H1 (cell line): ENCODE data around the gene EYA4. TPM values are rescaled to one million over a fixed set of nuclear protein-coding genes. Genes with fewer than 3 reads are reported as not detected.

Source experiments
- CBX5 ChIP-seq: fragments of 300-800, 300-1000 bp; sonication (generic); IDR thresholded peaks from 2 replicates; pipeline ENCODE4 v1.7.1; 2016; ENCODE audit warnings: antibody characterized with exemption, low read length, low read depth
- EP300 ChIP-seq, 2 experiments: IDR thresholded peaks; 1 replicate in 1 of 2; 2 replicates in 1 of 2; pipeline ENCODE4 v1.6.1; 2011 to 2012; ENCODE audit warnings: low read depth in 2 of 2, low read length in 2 of 2, mild to moderate bottlenecking in 2 of 2, borderline replicate concordance in 1 of 2, inconsistent platforms in 1 of 2, moderate library complexity in 1 of 2
- EZH2 ChIP-seq: fragments of 200-600 bp; sonication (generic); IDR thresholded peaks from 2 replicates; pipeline ENCODE4 v1.7.1; 2012; ENCODE audit warnings: low read depth, mild to moderate bottlenecking, moderate library complexity, low read length, inconsistent platforms; ENCODE audit not compliant: severe bottlenecking
- PHF8 ChIP-seq: fragments of 200-600 bp; sonication (generic); conservative IDR thresholded peaks from 2 replicates; pipeline ENCODE4 v1.7.1; 2012; ENCODE audit warnings: low read depth, mild to moderate bottlenecking, inconsistent platforms, low read length, moderate library complexity
- POLR2AphosphoS5 ChIP-seq: IDR thresholded peaks from 2 replicates; pipeline ENCODE4 v1.6.1; 2011; ENCODE audit warnings: low read depth, low read length
- RBBP5 ChIP-seq: IDR thresholded peaks from 2 replicates; pipeline ENCODE4 v1.7.1; 2012; ENCODE audit warnings: low read depth, mild to moderate bottlenecking, inconsistent platforms, low read length, moderate library complexity, borderline replicate concordance
- polyA plus RNA-seq, 7 experiments: library from polyadenylated mRNA; depleted of rRNA in 3 of 7; stranded (reverse) in 5 of 7; unstranded in 2 of 7; fragments of >200 nt in 5 of 7; fragments of 200-250 nt in 2 of 7; gene quantifications; 1 replicate in 5 of 7; 2 replicates in 1 of 7; 4 replicates in 1 of 7; pipeline versions ENCODE4 v1.2.1 to v1.2.3, GENCODE V29; 2011 to 2013; ENCODE audit warnings: missing spikeins in 2 of 7, mixed read lengths in 2 of 7
- total RNA-seq: library from RNA; stranded (reverse); fragmentation: NEBNext Ultra II Directional; extraction: Animal tissue kit (Norgen Biotek cat#: 25700); gene quantifications from 2 replicates; pipeline ENCODE4 v1.2.1, GENCODE V29; 2021
- TF ChIP-seq, protein P1 (sequence below): fragments of 300-600 bp; sonication (generic); IDR thresholded peaks from 2 replicates; pipeline ENCODE4 v1.7.1; 2012; ENCODE audit warnings: low read length, moderate library complexity, mild to moderate bottlenecking, inconsistent platforms; ENCODE audit not compliant: insufficient replicate concordance
- TF ChIP-seq, protein P2 (sequence below): IDR thresholded peaks from 2 replicates; pipeline ENCODE4 v1.6.1; 2012; ENCODE audit warnings: inconsistent platforms
- TF ChIP-seq, protein P3 (sequence below): IDR thresholded peaks from 2 replicates; pipeline ENCODE4 v1.6.1; 2012; ENCODE audit warnings: inconsistent platforms

The EYA4 gene
- total and polyA plus RNA-seq, 2 of the 8 experiments (the other 6 are each of a cell fraction or from before 2014, with no cell fraction given) = 0.06 to 0.17 TPM

DNA sequence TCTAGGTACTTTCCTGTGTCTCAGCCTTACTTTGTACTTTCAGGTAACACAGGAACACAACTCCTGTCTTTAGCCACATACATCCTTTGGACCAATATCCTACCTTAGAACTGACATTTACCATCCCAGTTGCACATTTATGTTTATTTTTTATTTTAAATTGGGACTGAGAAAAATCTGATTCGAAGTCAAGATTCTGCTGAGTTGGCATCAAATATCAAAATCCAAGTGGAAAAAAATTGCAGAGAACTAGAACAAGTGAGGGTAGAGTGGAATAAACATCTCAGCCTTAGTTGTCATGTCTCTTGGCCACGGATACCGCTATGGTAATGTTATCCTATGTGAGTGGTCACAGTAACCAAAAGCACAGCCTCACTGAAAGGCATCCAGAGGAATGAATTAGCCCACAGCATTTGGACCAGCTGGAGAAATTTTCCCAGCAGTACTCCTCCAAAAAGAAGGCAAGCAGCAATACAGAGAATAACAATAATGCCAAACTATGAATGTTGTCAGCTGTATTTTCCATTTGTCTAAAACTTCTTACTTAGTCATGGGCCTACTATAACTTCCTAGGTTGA, 17.6 kb upstream of the EYA4 start (continued):
- TF ChIP-seq, protein P1, sequence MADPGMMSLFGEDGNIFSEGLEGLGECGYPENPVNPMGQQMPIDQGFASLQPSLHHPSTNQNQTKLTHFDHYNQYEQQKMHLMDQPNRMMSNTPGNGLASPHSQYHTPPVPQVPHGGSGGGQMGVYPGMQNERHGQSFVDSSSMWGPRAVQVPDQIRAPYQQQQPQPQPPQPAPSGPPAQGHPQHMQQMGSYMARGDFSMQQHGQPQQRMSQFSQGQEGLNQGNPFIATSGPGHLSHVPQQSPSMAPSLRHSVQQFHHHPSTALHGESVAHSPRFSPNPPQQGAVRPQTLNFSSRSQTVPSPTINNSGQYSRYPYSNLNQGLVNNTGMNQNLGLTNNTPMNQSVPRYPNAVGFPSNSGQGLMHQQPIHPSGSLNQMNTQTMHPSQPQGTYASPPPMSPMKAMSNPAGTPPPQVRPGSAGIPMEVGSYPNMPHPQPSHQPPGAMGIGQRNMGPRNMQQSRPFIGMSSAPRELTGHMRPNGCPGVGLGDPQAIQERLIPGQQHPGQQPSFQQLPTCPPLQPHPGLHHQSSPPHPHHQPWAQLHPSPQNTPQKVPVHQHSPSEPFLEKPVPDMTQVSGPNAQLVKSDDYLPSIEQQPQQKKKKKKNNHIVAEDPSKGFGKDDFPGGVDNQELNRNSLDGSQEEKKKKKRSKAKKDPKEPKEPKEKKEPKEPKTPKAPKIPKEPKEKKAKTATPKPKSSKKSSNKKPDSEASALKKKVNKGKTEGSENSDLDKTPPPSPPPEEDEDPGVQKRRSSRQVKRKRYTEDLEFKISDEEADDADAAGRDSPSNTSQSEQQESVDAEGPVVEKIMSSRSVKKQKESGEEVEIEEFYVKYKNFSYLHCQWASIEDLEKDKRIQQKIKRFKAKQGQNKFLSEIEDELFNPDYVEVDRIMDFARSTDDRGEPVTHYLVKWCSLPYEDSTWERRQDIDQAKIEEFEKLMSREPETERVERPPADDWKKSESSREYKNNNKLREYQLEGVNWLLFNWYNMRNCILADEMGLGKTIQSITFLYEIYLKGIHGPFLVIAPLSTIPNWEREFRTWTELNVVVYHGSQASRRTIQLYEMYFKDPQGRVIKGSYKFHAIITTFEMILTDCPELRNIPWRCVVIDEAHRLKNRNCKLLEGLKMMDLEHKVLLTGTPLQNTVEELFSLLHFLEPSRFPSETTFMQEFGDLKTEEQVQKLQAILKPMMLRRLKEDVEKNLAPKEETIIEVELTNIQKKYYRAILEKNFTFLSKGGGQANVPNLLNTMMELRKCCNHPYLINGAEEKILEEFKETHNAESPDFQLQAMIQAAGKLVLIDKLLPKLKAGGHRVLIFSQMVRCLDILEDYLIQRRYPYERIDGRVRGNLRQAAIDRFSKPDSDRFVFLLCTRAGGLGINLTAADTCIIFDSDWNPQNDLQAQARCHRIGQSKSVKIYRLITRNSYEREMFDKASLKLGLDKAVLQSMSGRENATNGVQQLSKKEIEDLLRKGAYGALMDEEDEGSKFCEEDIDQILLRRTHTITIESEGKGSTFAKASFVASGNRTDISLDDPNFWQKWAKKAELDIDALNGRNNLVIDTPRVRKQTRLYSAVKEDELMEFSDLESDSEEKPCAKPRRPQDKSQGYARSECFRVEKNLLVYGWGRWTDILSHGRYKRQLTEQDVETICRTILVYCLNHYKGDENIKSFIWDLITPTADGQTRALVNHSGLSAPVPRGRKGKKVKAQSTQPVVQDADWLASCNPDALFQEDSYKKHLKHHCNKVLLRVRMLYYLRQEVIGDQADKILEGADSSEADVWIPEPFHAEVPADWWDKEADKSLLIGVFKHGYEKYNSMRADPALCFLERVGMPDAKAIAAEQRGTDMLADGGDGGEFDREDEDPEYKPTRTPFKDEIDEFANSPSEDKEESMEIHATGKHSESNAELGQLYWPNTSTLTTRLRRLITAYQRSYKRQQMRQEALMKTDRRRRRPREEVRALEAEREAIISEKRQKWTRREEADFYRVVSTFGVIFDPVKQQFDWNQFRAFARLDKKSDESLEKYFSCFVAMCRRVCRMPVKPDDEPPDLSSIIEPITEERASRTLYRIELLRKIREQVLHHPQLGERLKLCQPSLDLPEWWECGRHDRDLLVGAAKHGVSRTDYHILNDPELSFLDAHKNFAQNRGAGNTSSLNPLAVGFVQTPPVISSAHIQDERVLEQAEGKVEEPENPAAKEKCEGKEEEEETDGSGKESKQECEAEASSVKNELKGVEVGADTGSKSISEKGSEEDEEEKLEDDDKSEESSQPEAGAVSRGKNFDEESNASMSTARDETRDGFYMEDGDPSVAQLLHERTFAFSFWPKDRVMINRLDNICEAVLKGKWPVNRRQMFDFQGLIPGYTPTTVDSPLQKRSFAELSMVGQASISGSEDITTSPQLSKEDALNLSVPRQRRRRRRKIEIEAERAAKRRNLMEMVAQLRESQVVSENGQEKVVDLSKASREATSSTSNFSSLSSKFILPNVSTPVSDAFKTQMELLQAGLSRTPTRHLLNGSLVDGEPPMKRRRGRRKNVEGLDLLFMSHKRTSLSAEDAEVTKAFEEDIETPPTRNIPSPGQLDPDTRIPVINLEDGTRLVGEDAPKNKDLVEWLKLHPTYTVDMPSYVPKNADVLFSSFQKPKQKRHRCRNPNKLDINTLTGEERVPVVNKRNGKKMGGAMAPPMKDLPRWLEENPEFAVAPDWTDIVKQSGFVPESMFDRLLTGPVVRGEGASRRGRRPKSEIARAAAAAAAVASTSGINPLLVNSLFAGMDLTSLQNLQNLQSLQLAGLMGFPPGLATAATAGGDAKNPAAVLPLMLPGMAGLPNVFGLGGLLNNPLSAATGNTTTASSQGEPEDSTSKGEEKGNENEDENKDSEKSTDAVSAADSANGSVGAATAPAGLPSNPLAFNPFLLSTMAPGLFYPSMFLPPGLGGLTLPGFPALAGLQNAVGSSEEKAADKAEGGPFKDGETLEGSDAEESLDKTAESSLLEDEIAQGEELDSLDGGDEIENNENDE = no peak
- TF ChIP-seq CBX5 (no peak), POLR2AphosphoS5 (no peak), EZH2 (no peak), EP300 (IDR thresholded peaks at IDR 0.05; ENCODE audit: borderline replicate concordance in 1 of 2, low read depth in 2 of 2, low read length in 2 of 2) (no peak), RBBP5 (no peak), PHF8 (no peak)
- TF ChIP-seq, protein P2, sequence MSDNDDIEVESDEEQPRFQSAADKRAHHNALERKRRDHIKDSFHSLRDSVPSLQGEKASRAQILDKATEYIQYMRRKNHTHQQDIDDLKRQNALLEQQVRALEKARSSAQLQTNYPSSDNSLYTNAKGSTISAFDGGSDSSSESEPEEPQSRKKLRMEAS = no peak
- TF ChIP-seq, protein P3, sequence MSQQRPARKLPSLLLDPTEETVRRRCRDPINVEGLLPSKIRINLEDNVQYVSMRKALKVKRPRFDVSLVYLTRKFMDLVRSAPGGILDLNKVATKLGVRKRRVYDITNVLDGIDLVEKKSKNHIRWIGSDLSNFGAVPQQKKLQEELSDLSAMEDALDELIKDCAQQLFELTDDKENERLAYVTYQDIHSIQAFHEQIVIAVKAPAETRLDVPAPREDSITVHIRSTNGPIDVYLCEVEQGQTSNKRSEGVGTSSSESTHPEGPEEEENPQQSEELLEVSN = no peak
